Measurements from ENCODE around the gene SPATA31A6.
"Not testable (repeated sequence)": the region's sequence is repeated elsewhere in the genome, so short reads cannot be mapped to it uniquely, and the experiment has no call there.

SPATA31A6 gene

GRCh38 chr9:42183359-42183758 lies at the start of gene SPATA31A6:
Gene SPATA31A6, plus strand, starts transcription at chr9:42183659. Its CDS starts 29 bp downstream, at chr9:42183688.
- not testable (repeated sequence) for DNase-seq

DNA sequence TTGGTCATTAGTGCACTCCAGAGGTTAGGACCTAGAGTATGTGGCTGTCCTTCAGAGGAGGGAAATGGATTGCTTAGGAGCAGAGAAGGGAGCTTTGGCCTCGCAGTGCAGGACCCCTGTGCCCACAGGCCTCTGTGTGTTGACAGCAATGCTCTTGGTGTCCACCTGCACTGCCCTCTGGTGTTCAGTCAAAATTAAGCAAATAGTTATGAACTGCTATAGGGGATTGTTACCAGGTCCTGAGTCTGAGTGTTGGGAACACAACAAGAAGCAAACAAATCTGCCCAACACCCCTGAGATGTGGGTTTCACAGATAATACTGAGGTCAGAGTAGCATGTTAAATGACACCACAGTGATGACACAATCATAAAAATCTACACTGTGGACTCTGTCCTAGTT lies 23.2 kb upstream of the SPATA31A6 start:
- DNase-seq: not testable (repeated sequence)

GRCh38 chr9:42219861-42220260 lies 36.4 kb downstream of the SPATA31A6 start:
- not testable (repeated sequence) for DNase-seq

DNA sequence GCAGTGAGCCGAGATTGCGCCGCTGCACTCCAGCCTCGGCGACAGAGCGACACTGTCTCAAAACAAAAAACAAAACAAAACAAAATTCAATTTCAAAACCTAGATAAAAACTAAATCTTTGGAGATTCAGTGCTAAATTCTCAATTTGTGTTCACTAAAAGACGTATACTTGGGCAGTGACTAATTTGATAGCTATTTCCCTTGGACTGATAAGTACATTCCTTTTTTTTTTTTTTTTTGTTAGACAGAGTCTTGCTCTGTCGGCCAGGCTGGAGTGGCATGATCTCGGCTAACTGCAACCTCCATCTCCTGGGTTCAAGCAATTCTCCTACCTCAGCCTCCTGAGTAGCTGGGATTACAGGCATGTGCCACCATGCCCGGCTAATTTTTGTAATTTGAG lies 39.8 kb downstream of the SPATA31A6 start:
- not testable (repeated sequence) for DNase-seq

GRCh38 chr9:42233031-42233430 lies 49.6 kb downstream of the SPATA31A6 start:
- not testable (repeated sequence) for DNase-seq

DNA sequence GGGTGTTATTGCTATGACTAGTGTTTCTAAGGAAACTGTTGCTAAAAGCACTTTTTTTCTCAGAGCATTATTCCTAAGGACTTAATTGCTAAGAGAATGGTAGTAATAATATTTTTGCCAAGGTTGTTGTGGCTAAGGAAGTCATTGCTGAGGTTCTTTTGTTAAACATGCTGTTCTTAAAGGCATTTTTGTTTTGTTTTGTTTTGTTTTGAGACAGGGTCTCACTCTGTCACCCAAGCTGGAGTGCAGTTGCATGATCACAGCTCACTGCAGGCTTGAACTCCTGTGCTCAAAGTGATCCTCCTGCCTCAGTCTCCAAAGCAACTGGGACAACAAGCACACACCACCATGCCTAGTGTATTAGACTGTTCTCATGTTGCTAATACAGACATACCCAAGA lies 51.2 kb downstream of the SPATA31A6 start:
- not testable (repeated sequence) for DNase-seq

GRCh38 chr9:42235352-42235991 lies 52.0 kb downstream of the SPATA31A6 start:
- DNase-seq: not testable (repeated sequence)

DNA sequence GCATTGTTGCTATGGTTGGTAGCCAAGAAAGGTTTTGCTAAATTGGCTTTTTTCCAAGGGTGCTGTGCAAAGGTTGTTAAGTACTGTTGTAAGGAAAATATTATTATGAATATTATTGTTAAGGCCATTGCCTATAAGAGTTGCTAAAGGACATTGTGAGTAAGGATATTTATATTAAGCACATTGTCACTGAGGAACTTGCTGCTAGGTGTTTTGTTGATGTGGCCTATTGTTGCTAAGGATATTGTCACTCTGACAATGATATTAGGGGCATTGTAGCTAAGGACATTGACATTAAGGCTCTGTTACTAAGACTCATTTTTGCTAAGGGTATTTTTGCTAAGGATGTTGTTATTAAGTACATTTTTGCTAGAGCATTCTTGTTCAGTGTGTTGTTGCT lies 52.6 kb downstream of the SPATA31A6 start:
- DNase-seq: not testable (repeated sequence)

- DNase-seq: not testable (repeated sequence)
Measured at GRCh38 chr9:42237381-42237780, 53.9 kb downstream of the SPATA31A6 start.

DNA sequence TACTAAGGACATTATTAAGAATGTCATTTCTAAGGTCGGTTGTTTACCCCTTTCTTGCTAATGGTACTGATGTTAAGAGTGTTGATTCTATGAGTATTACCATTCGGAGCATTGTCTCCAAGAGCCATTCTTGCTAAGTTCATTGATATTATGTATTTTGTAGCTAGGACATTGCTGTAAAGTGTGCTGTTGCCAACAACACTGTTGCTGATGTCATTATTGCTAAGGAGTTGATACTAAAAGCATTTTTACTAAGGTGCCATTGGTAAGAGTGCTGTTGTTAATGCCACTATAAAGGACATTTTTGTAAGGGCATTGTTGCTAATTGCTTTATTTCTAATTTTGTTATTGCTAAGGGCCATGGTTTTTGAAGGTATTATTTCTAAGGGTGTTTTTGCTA lies 55.4 kb downstream of the SPATA31A6 start:
- not testable (repeated sequence) for DNase-seq

All from RPMI8226 (cell line).